ENCODE data around the gene NEK6. TPM values are rescaled to one million over a fixed set of nuclear protein-coding genes. Genes with fewer than 3 reads are reported as not detected.

Gene NEK6
- total RNA-seq, 1 experiment from 2014 or later: 66.6 TPM

- Mint-ChIP-seq H3K36me3 (ENCODE audit: insufficient read depth, unreplicated experiment) (peaks cover 27% of the 10 kb centered on the region), H3K4me1 (ENCODE audit: low read depth, unreplicated experiment) (peaks cover 7% of the 10 kb centered on the region), H3K27ac (ENCODE audit: unreplicated experiment) (no peak overlapping the region), H3K27me3 (ENCODE audit: insufficient read depth, unreplicated experiment) (no peaks in the 10 kb centered on the region), H3K4me3 (ENCODE audit: unreplicated experiment) (no peak overlapping the region), H3K9me3 (ENCODE audit: unreplicated experiment) (no peaks in the 10 kb centered on the region)
- Histone ChIP-seq H3K4me3 (ENCODE audit: low read depth, low read length) (no peak overlapping the region), H3K36me3 (ENCODE audit: control insufficient read depth, insufficient read depth, low read length) (peaks cover 2% of the 10 kb centered on the region), H3K9me3 (no peaks in the 10 kb centered on the region), H3K27me3 (replicated peaks; ENCODE audit: control insufficient read depth, insufficient read depth, low read length) (no peaks in the 10 kb centered on the region), H3K4me1 (peaks cover 33% of the 10 kb centered on the region)
- ChIA-PET POLR2A (interaction anchor here (0.6 kb wide), 1 partner anchor 492 kb away, joined by 4 read pairs; no protein-coding TSS in a partner anchor), CTCF (no interaction called here)
- no peak for DNase-seq
- TF ChIP-seq, protein P1, sequence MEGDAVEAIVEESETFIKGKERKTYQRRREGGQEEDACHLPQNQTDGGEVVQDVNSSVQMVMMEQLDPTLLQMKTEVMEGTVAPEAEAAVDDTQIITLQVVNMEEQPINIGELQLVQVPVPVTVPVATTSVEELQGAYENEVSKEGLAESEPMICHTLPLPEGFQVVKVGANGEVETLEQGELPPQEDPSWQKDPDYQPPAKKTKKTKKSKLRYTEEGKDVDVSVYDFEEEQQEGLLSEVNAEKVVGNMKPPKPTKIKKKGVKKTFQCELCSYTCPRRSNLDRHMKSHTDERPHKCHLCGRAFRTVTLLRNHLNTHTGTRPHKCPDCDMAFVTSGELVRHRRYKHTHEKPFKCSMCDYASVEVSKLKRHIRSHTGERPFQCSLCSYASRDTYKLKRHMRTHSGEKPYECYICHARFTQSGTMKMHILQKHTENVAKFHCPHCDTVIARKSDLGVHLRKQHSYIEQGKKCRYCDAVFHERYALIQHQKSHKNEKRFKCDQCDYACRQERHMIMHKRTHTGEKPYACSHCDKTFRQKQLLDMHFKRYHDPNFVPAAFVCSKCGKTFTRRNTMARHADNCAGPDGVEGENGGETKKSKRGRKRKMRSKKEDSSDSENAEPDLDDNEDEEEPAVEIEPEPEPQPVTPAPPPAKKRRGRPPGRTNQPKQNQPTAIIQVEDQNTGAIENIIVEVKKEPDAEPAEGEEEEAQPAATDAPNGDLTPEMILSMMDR (IDR thresholded peaks at IDR 0.05; ENCODE audit: insufficient read depth in 1 of 2, low read depth in 1 of 2, low read length in 1 of 2, severe bottlenecking in 1 of 2, unreplicated experiment in 1 of 2): no peak
- no TSS peak for BruUV-seq (replicated peaks)
- intact Hi-C loops (cut with micrococcal nuclease; ENCODE audit: unreplicated experiment): no loop called here
Observed at GRCh38 chr9:124296796-124297550, 39.2 kb downstream of the NEK6 start.

GRCh38 chr9:124297551-124297901 lies 39.8 kb downstream of the NEK6 start:
- ChIA-PET POLR2A (no interaction called here), CTCF (no interaction called here)
- peaks cover 2% of the 10 kb centered on the region for H3K36me3 ChIP-seq (ENCODE audit: control insufficient read depth, insufficient read depth, low read length)
- no peak overlapping the region for H3K4me3 Mint-ChIP-seq (ENCODE audit: unreplicated experiment)
- intact Hi-C loops (cut with micrococcal nuclease; ENCODE audit: unreplicated experiment): no loop called here
- H3K4me3 ChIP-seq (ENCODE audit: low read depth, low read length): no peak overlapping the region
- peaks cover 26% of the 10 kb centered on the region for H3K36me3 Mint-ChIP-seq (ENCODE audit: insufficient read depth, unreplicated experiment)
- no TSS peak for BruUV-seq (replicated peaks)
- H3K4me1 Mint-ChIP-seq (ENCODE audit: low read depth, unreplicated experiment): peaks cover 7% of the 10 kb centered on the region
- no peaks in the 10 kb centered on the region for H3K27me3 Mint-ChIP-seq (ENCODE audit: insufficient read depth, unreplicated experiment)
- H3K27ac Mint-ChIP-seq (ENCODE audit: unreplicated experiment): no peak overlapping the region
- no peaks in the 10 kb centered on the region for H3K9me3 Mint-ChIP-seq (ENCODE audit: unreplicated experiment)
- H3K9me3 ChIP-seq: no peaks in the 10 kb centered on the region
- TF ChIP-seq, protein P1 (IDR thresholded peaks at IDR 0.05; ENCODE audit: insufficient read depth in 1 of 2, low read depth in 1 of 2, low read length in 1 of 2, severe bottlenecking in 1 of 2, unreplicated experiment in 1 of 2): no peak
- peaks cover 33% of the 10 kb centered on the region for H3K4me1 ChIP-seq
- no peaks in the 10 kb centered on the region for H3K27me3 ChIP-seq (replicated peaks; ENCODE audit: control insufficient read depth, insufficient read depth, low read length)
- DNase-seq: peak; percentile 24 to 73

DNA sequence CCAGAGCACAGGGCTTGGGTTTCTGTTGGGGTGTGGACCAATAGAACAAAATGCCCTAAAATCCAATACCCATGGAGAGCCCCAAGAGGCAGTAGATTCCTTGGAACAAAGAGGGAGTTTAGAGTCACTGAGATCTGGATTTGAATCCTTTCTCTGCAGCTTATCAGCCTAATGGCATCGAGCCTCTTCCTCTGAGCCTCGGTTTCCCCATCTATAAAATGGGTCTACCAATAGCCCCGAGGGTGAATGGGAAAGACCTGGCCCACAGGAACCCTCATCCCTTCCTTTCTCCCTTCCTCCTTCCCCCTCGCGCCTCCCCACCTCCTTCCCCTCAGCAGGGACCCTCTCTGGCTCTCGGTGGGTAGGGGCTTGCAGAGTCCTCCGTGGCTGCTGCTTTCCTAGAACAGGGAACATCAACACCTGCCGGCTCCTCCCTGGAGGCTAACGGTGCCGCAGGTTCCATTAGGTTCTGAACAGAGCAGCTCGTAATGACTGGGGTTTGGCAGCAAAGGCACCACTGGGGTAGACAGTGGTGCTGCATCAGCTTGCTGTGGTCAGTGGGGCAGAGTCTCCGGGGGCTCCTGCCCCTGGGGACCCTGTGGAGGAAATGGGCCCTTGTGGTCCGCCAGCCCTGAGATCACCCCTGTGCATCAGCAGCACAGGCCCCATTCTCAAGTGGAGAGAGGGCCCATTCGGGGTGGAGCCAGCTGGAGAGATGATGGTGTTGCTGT lies 40.3 kb downstream of the NEK6 start:
- no peak overlapping the region for H3K4me3 ChIP-seq (ENCODE audit: low read depth, low read length)
- H3K27ac Mint-ChIP-seq (ENCODE audit: unreplicated experiment): no peak overlapping the region
- ChIA-PET CTCF (no interaction called here), POLR2A (no interaction called here)
- no peak overlapping the region for H3K4me3 Mint-ChIP-seq (ENCODE audit: unreplicated experiment)
- BruUV-seq (replicated peaks): no TSS peak
- peaks cover 2% of the 10 kb centered on the region for H3K36me3 ChIP-seq (ENCODE audit: control insufficient read depth, insufficient read depth, low read length)
- H3K27me3 ChIP-seq (replicated peaks; ENCODE audit: control insufficient read depth, insufficient read depth, low read length): no peaks in the 10 kb centered on the region
- peaks cover 21% of the 10 kb centered on the region for H3K36me3 Mint-ChIP-seq (ENCODE audit: insufficient read depth, unreplicated experiment)
- H3K27me3 Mint-ChIP-seq (ENCODE audit: insufficient read depth, unreplicated experiment): no peaks in the 10 kb centered on the region
- intact Hi-C loops (cut with micrococcal nuclease; ENCODE audit: unreplicated experiment): no loop called here
- TF ChIP-seq, protein P1 (IDR thresholded peaks at IDR 0.05; ENCODE audit: insufficient read depth in 1 of 2, low read depth in 1 of 2, low read length in 1 of 2, severe bottlenecking in 1 of 2, unreplicated experiment in 1 of 2): no peak
- DNase-seq: no peak
- H3K4me1 ChIP-seq: peaks cover 33% of the 10 kb centered on the region
- H3K4me1 Mint-ChIP-seq (ENCODE audit: low read depth, unreplicated experiment): peaks cover 7% of the 10 kb centered on the region
- no peaks in the 10 kb centered on the region for H3K9me3 ChIP-seq
- H3K9me3 Mint-ChIP-seq (ENCODE audit: unreplicated experiment): no peaks in the 10 kb centered on the region

Data from Caco-2 (cell line).